Hepatic stellate cell (primary cell): Measurements from ENCODE around the gene ATRX.
A peak's percentile ranks its signal among the peaks of the same experiment; 100 is the strongest.

ENCODE experiments used
- DNase-seq: peaks from one replicate; pipeline ENCODE4 v3.0.0; 2011; ENCODE audit warnings: low spot score

The ATRX gene

GRCh38 chrX:77493677-77494553, 292.1 kb downstream of the ATRX start:
- peak; percentile 21 for DNase-seq

- DNase-seq = no peak
These were observed 302.0 kb downstream of the ATRX start for GRCh38 chrX:77484045-77484444.

- no peak for DNase-seq
These were observed 330.6 kb downstream of the ATRX start for GRCh38 chrX:77455437-77455836.
